ENCODE data around the gene SLC4A11. TPM values are rescaled to one million over a fixed set of nuclear protein-coding genes. Genes with fewer than 3 reads are reported as not detected.

The SLC4A11 gene
- total RNA-seq, 2 donors from 2014 or later: 0.37 to 1.3 TPM

GRCh38 chr20:3177746-3178485, 61.1 kb downstream of the SLC4A11 start:
- Mint-ChIP-seq H3K27ac (no peak overlapping the region), H3K36me3 (ENCODE audit: low read depth) (no peaks in the 10 kb centered on the region)

More at GRCh38 chr20:3177746-3178485, 61.1 kb downstream of the SLC4A11 start:
- no peaks in the 10 kb centered on the region for H3K9me3 ChIP-seq (ENCODE audit: control insufficient read depth, low read length, poor library complexity, severe bottlenecking)
- ATAC-seq: no peak
- Mint-ChIP-seq H3K4me3 (no peak overlapping the region), H3K27me3 (peaks cover 13% of the 10 kb centered on the region), H3K4me1 (peaks cover 12% of the 10 kb centered on the region)
- no peak for DNase-seq

Other genes starting within 250 kb of the SLC4A11 start
- gene GNRH2, start 195.6 kb downstream of the SLC4A11 start, total RNA-seq: under 1 TPM; 0.92 to 0.94 TPM
- gene MRPS26, start 193.1 kb downstream of the SLC4A11 start, total RNA-seq: 10 to 100 TPM; 16.8 to 17.2 TPM
- gene OXT, start 167.6 kb downstream of the SLC4A11 start, total RNA-seq: under 1 TPM in 1 of 2 donors, not detected in 1; 0.62 TPM
- gene AVP, start 154.5 kb downstream of the SLC4A11 start, total RNA-seq: not detected
- gene FASTKD5, start 79.3 kb downstream of the SLC4A11 start, total RNA-seq: 10 to 100 TPM; 21.0 to 34.2 TPM
- gene UBOX5, start 79.3 kb downstream of the SLC4A11 start, total RNA-seq: 1 to 10 TPM; 7.0 to 8.2 TPM
- gene LZTS3, start 65.6 kb downstream of the SLC4A11 start, total RNA-seq: 10 to 100 TPM; 15.7 to 19.1 TPM
- gene DDRGK1, start 34.5 kb downstream of the SLC4A11 start, total RNA-seq: 10 to 100 TPM; 43.7 to 45.6 TPM
- 10 to 100 TPM; 39.5 to 41.4 TPM for gene ITPA, start 29.7 kb downstream of the SLC4A11 start, total RNA-seq
- 1 to 10 TPM; 6.5 to 6.7 TPM for gene DNAAF9, start 168.5 kb upstream of the SLC4A11 start, total RNA-seq
- 10 to 100 TPM; 13.5 to 13.8 TPM for gene ATRN, start 231.8 kb upstream of the SLC4A11 start, total RNA-seq